Panc1 (cell line): Measurements from ENCODE around the gene POU2AF1.

ENCODE experiments used
- CTCF ChIP-seq: fragments of 450-650 bp; IDR thresholded peaks from 2 replicates; pipeline ENCODE4 v1.5.1; 2017; ENCODE audit warnings: mild to moderate bottlenecking
- POLR2AphosphoS5 ChIP-seq: IDR thresholded peaks from 2 replicates; pipeline ENCODE4 v1.6.1; 2012; ENCODE audit warnings: mild to moderate bottlenecking, low read depth, low read length, moderate library complexity
- REST ChIP-seq, 2 experiments: IDR thresholded peaks; 2 replicates each; pipeline ENCODE4 v1.6.1; 2011 to 2012; ENCODE audit warnings: low read depth in 2 of 2, control low read depth in 1 of 2, low read length in 1 of 2, mild to moderate bottlenecking in 1 of 2, moderate library complexity in 1 of 2; ENCODE audit not compliant: insufficient read depth in 1 of 2
- SIN3A ChIP-seq: IDR thresholded peaks from 2 replicates; pipeline ENCODE4 v1.6.1; 2012; ENCODE audit warnings: low read depth, mild to moderate bottlenecking, low read length, moderate library complexity, borderline replicate concordance; ENCODE audit not compliant: insufficient read depth
- TCF7L2 ChIP-seq: IDR thresholded peaks from 2 replicates; pipeline ENCODE4 v1.6.1; 2011; ENCODE audit warnings: mild to moderate bottlenecking, low read depth, low read length, inconsistent platforms

GRCh38 chr11:111428113-111428876 is 49.2 kb upstream of the POU2AF1 start:
- TF ChIP-seq CTCF (no peak), POLR2AphosphoS5 (no peak), SIN3A (no peak), TCF7L2 (no peak), REST (IDR thresholded peaks at IDR 0.05; ENCODE audit: insufficient read depth in 1 of 2, low read depth in 2 of 2, low read length in 1 of 2) (no peak)
